Neural progenitor cell (in vitro differentiated cells): ENCODE results near the gene GABARAP.

Source experiments
- EZH2 ChIP-seq: fragments of 200-600 bp; sonication (generic); IDR thresholded peaks from 2 replicates; pipeline ENCODE4 v1.6.1; 2017; ENCODE audit warnings: antibody characterized with exemption, mild to moderate bottlenecking, moderate library complexity
- TF ChIP-seq, protein P1 (sequence below): fragments of 200-600 bp; sonication (generic); IDR thresholded peaks from 2 replicates; pipeline ENCODE4 v1.5.1; 2017; ENCODE audit warnings: antibody characterized with exemption, mild to moderate bottlenecking

DNA sequence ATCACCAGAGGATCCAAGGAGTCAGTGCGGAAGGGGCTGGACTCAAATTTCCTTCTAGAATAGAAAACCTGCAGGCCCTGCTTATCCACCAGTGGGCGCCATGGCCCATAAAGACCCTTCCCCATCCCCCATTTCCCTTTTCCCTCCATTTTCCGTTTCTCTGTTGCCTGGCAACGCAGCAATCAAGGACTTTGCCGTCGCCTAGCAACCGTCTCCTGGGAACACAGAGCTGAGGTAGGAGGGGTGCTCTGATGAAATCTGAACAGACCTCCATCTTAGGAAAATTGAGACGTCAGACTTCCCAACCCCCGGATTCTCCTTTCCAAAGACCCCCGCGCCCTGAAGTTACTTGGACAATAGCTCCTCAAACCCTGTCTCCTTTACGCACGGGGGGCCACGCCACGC is 28.4 kb downstream of the GABARAP start:
- TF ChIP-seq, protein P1, sequence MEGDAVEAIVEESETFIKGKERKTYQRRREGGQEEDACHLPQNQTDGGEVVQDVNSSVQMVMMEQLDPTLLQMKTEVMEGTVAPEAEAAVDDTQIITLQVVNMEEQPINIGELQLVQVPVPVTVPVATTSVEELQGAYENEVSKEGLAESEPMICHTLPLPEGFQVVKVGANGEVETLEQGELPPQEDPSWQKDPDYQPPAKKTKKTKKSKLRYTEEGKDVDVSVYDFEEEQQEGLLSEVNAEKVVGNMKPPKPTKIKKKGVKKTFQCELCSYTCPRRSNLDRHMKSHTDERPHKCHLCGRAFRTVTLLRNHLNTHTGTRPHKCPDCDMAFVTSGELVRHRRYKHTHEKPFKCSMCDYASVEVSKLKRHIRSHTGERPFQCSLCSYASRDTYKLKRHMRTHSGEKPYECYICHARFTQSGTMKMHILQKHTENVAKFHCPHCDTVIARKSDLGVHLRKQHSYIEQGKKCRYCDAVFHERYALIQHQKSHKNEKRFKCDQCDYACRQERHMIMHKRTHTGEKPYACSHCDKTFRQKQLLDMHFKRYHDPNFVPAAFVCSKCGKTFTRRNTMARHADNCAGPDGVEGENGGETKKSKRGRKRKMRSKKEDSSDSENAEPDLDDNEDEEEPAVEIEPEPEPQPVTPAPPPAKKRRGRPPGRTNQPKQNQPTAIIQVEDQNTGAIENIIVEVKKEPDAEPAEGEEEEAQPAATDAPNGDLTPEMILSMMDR, result peak; percentile 94
- no peak for TF ChIP-seq EZH2
